Subcutaneous adipose tissue (tissue), 4 donors: Measurements from ENCODE around the gene NFATC3. TPM values are rescaled to one million over a fixed set of nuclear protein-coding genes. Genes with fewer than 3 reads are reported as not detected.

Experiments
- CTCF ChIP-seq: fragments of 450-650 bp; IDR thresholded peaks from one replicate; pipeline ENCODE4 v1.5.1; 2016; ENCODE audit warnings: low read depth, mild to moderate bottlenecking, control low read depth, antibody characterized with exemption, moderate library complexity
- small RNA-seq: library from RNA; depleted of rRNA; stranded (forward); fragments of <200 nt; gene quantifications from one replicate; pipeline ENCODE3, GENCODE V24; 2016
- total RNA-seq, 4 donors: library from RNA; depleted of rRNA; stranded (reverse); fragments of >200 nt; gene quantifications; one replicate each; pipeline ENCODE4 v1.1.0, GENCODE V29; 2016

The NFATC3 gene
- total RNA-seq, 4 donors from 2014 or later = 39.9 to 47.6 (median 45.5) TPM

- TF ChIP-seq CTCF = no peak
These were observed 187.5 kb downstream of the NFATC3 start for GRCh38 chr16:68272507-68273209.

GRCh38 chr16:68273459-68273858 lies 188.3 kb downstream of the NFATC3 start:
- no peak for TF ChIP-seq CTCF

- TF ChIP-seq CTCF = no peak
These were observed 188.7 kb downstream of the NFATC3 start for GRCh38 chr16:68273896-68274295.

GRCh38 chr16:68274441-68274840 lies 189.3 kb downstream of the NFATC3 start:
- TF ChIP-seq CTCF = no peak

GRCh38 chr16:68275611-68276191 lies 190.5 kb downstream of the NFATC3 start:
- TF ChIP-seq CTCF = no peak

- no peak for TF ChIP-seq CTCF
These were observed 191.1 kb downstream of the NFATC3 start for GRCh38 chr16:68276223-68276622.

Small RNA genes lying within 50 kb of the gene (small RNA-seq; reads per million reads assigned to genes)
- gene RF00019 (0.49 reads per million), gene RF00554 (not detected)

Other genes starting within 250 kb of the NFATC3 start
- 10 to 100 TPM; 21.2 to 36.9 (median 34.0) TPM for gene THAP11, start 243.1 kb upstream of the NFATC3 start, total RNA-seq
- gene NUTF2, start 238.4 kb upstream of the NFATC3 start, total RNA-seq = 10 to 100 TPM; 56.5 to 98.2 (median 75.4) TPM
- 10 to 100 TPM; 22.8 to 48.0 (median 30.8) TPM for gene CENPT, start 237.7 kb upstream of the NFATC3 start, total RNA-seq
- 10 to 100 TPM; 21.0 to 47.5 (median 28.3) TPM for gene EDC4, start 212.3 kb upstream of the NFATC3 start, total RNA-seq
- 1 to 10 TPM in 3 of 4 donors, not detected in 1; 1.3 to 7.2 (median 2.5) TPM for gene NRN1L, start 200.5 kb upstream of the NFATC3 start, total RNA-seq
- 10 to 100 TPM in 2 of 4 donors, 1 to 10 TPM in 2; 7.0 to 28.4 (median 10.9) TPM for gene PSKH1, start 192.1 kb upstream of the NFATC3 start, total RNA-seq
- 1 to 10 TPM in 1 of 4 donors, under 1 TPM in 2, not detected in 1; 0.85 to 4.1 (median 0.88) TPM for gene CTRL, start 153.5 kb upstream of the NFATC3 start, total RNA-seq
- 10 to 100 TPM; 10.3 to 45.8 (median 39.9) TPM for gene PSMB10, start 148.5 kb upstream of the NFATC3 start, total RNA-seq
- 10 to 100 TPM in 2 of 4 donors, 1 to 10 TPM in 2; 7.9 to 16.2 (median 10.5) TPM for gene LCAT, start 141.2 kb upstream of the NFATC3 start, total RNA-seq
- gene SLC12A4, start 116.7 kb upstream of the NFATC3 start, total RNA-seq = 10 to 100 TPM; 36.2 to 77.2 (median 36.9) TPM
- gene DPEP3, start 104.9 kb upstream of the NFATC3 start, total RNA-seq = under 1 TPM in 1 of 4 donors, not detected in 3; 0.22 TPM
- 10 to 100 TPM in 1 of 4 donors, 1 to 10 TPM in 2, under 1 TPM in 1; 0.98 to 28.7 (median 9.5) TPM for gene DPEP2, start 85.9 kb upstream of the NFATC3 start, total RNA-seq
- not detected for gene DPEP2NB, start 69.5 kb upstream of the NFATC3 start, total RNA-seq
- 1 to 10 TPM; 6.2 to 8.5 (median 7.2) TPM for gene DDX28, start 62.1 kb upstream of the NFATC3 start, total RNA-seq
- gene DUS2, start 62.1 kb upstream of the NFATC3 start, total RNA-seq = 10 to 100 TPM in 2 of 4 donors, 1 to 10 TPM in 2; 6.4 to 19.8 (median 9.8) TPM
- gene ESRP2, start 150.8 kb downstream of the NFATC3 start, total RNA-seq = 1 to 10 TPM in 1 of 4 donors, under 1 TPM in 3; 0.17 to 1.1 (median 0.27) TPM
- gene PLA2G15, start 160.0 kb downstream of the NFATC3 start, total RNA-seq = 10 to 100 TPM; 16.3 to 62.4 (median 36.0) TPM
- gene SLC7A6, start 179.2 kb downstream of the NFATC3 start, total RNA-seq = 100 to 1,000 TPM in 3 of 4 donors, 10 to 100 TPM in 1; 87.4 to 494 (median 177) TPM
- gene SLC7A6OS, start 225.6 kb downstream of the NFATC3 start, total RNA-seq = 10 to 100 TPM; 10.4 to 16.8 (median 14.8) TPM
- gene PRMT7, start 225.6 kb downstream of the NFATC3 start, total RNA-seq = 10 to 100 TPM; 32.6 to 70.8 (median 55.8) TPM